Activated CD4-positive, alpha-beta T cell treated with anti-CD3 and anti-CD28 coated beads for 4 hours (primary cell): ENCODE data around the gene DCTPP1.

ENCODE experiments used
- DNase-seq, 2 donors: peaks; one replicate each; pipeline ENCODE4 v3.0.0-alpha.2; 2020

DCTPP1 gene

GRCh38 chr16:30447512-30448226 lies 17.8 kb upstream of the DCTPP1 start:
- no peak for DNase-seq

- no peak for DNase-seq
Measured at GRCh38 chr16:30446203-30446595, 16.4 kb upstream of the DCTPP1 start.

GRCh38 chr16:30445408-30446202 lies 15.8 kb upstream of the DCTPP1 start, which contains the start of gene SEPHS2:
SEPHS2 (minus strand) TSS chr16:30445874; CDS start chr16:30445727, 147 bp downstream.
- DNase-seq: peak; percentile 89 to 97

GRCh38 chr16:30445149-30445407 lies 15.2 kb upstream of the DCTPP1 start:
- no peak for DNase-seq

- no peak for DNase-seq
Measured at GRCh38 chr16:30444231-30445148, 14.7 kb upstream of the DCTPP1 start.

- no peak for DNase-seq
Measured at GRCh38 chr16:30443631-30444030, 13.8 kb upstream of the DCTPP1 start.

GRCh38 chr16:30439720-30440348 lies 10.0 kb upstream of the DCTPP1 start:
- DNase-seq: no peak

- DNase-seq: no peak
Measured at GRCh38 chr16:30438835-30439234, 9.0 kb upstream of the DCTPP1 start.

- no peak for DNase-seq
Measured at GRCh38 chr16:30437511-30438046, 7.7 kb upstream of the DCTPP1 start.

- no peak for DNase-seq
Measured at GRCh38 chr16:30434852-30435251, 5.0 kb upstream of the DCTPP1 start.

GRCh38 chr16:30430428-30430970 lies 669 bp upstream of the DCTPP1 start:
- no peak for DNase-seq

GRCh38 chr16:30429418-30429677 lies 482 bp downstream of the DCTPP1 start:
- DNase-seq: no peak

- no peak for DNase-seq
Measured at GRCh38 chr16:30428055-30428454, 1.8 kb downstream of the DCTPP1 start.

GRCh38 chr16:30421010-30421409 lies 8.8 kb downstream of the DCTPP1 start:
- no peak for DNase-seq

- no peak for DNase-seq
Measured at GRCh38 chr16:30418350-30419181, 11.3 kb downstream of the DCTPP1 start.

- peak; percentile 84 to 88 for DNase-seq
Measured at GRCh38 chr16:30417529-30418349, 12.1 kb downstream of the DCTPP1 start.

- peak in 1 of 2 donors; percentile 22 for DNase-seq
Measured at GRCh38 chr16:30416624-30417528, 13.0 kb downstream of the DCTPP1 start.

- DNase-seq: no peak
Measured at GRCh38 chr16:30416047-30416603, 13.7 kb downstream of the DCTPP1 start.

GRCh38 chr16:30414159-30414558 lies 15.7 kb downstream of the DCTPP1 start:
- no peak for DNase-seq
